ENCODE measurements around the gene UQCC2.

UQCC2 gene

DNA sequence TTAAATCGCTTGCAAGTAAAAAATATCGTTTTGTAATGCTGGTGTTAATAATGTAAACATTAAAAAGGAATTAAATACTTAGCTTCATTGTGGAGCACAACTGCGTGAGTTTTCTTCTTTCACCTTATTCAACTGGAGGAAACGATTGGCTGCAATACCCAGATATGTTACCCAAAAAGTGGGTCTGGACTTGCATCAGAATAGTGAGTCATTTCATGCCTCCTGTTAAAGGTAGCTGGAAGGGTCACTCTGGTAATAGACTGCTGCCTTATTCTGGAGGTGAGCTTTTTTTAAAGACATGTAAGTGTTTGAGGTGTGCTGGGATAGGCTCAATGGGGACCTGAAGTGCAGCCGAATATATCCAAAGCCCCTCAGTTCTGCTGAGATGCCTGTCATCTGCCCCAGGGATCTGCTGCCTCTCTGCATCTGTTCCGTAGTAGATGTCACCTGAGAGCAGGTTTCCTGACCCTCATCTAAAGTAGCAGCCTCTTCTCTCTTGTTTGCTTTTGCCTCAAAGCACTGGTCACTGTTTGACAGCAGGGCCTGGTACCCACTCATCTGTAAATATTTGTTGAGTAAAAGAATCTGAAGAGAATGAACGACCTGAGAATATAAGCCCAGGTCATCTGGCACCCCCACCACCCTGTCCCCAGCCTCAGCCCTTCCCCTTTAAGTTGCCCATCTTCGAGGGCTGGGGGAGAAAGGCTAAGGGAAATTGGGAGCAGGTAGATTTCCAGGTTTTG is 5.6 kb upstream of the UQCC2 start:
- DNase-seq (no peak), ATAC-seq (replicated peaks) (no peak)
- Mint-ChIP-seq H3K36me3 (ENCODE audit: insufficient read depth) (peaks cover 5% of the 10 kb centered on the region), H3K9me3 (no peaks in the 10 kb centered on the region), H3K4me3 (no peak overlapping the region), H3K27ac (no peak overlapping the region), H3K27me3 (peaks cover 15 to 29% of the 10 kb centered on the region in 2 donors), H3K4me1 (ENCODE audit: low read depth in 2 of 2) (peaks cover under 1 to 1% of the 10 kb centered on the region in 2 donors)

DNA sequence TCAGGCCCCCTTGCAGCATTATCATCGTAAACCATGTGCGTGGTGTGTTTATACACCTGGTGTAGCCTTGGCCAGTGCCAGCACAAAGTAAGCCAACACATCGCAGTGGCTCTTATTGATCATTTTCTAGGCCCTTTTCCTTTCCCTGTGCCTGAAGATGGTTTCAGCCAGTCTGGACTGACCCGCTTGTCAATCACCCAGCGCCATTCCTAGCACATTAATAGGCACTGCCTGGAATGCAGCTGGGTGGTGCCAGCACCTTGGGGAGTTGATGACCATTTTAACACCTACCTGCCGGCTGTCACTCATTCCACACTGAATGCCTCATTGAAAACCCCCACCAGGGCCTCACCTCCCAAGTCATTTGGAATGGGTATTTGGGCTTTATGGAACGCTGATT is 4.9 kb upstream of the UQCC2 start:
- peaks cover 9 to 22% of the 10 kb centered on the region in 2 donors for H3K27me3 Mint-ChIP-seq
- peaks cover 7 to 8% of the 10 kb centered on the region in 2 donors for H3K4me1 Mint-ChIP-seq (ENCODE audit: low read depth in 2 of 2)
- H3K27ac Mint-ChIP-seq = no peak overlapping the region
- no peak for ATAC-seq (replicated peaks)
- peaks cover 9% of the 10 kb centered on the region for H3K36me3 Mint-ChIP-seq (ENCODE audit: insufficient read depth)
- H3K9me3 Mint-ChIP-seq = no peaks in the 10 kb centered on the region
- DNase-seq = no peak
- no peak overlapping the region for H3K4me3 Mint-ChIP-seq

DNA sequence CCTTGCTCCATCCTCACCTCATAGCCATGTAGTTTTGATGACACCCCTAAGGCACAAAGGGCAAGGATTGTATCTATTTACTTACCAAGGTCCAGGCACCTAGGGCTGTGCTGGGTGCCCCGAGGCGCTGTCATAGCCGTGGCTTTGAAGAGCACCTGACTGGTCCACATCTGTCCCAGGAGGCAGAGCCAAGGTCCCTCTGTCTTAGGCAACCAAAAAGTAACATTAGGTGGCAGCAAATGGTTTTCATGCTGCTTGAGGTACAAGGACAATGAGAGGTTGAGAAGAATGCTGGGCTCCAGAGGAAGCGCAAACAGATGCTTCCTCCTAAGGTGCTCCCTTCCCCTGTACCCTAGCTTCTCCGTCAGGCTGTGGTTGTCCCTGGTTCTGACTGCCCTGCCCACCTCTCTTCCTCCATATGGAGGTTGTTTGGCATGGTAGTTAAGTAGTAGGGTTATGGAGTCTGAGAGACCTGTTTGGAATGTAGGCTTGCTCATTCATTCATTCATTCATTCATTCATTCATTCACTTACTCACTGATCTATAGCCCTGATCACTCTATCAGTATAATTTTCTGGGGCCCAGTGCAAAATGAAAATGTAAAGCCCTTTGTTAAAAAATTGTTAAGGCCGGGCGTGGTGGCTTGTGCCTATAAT is 3.0 kb upstream of the UQCC2 start:
- peaks cover 18% of the 10 kb centered on the region for H3K36me3 Mint-ChIP-seq (ENCODE audit: insufficient read depth)
- no peak for ATAC-seq (replicated peaks)
- H3K4me3 Mint-ChIP-seq = no peak overlapping the region
- no peaks in the 10 kb centered on the region for H3K9me3 Mint-ChIP-seq
- H3K27ac Mint-ChIP-seq = no peak overlapping the region
- DNase-seq = no peak
- H3K27me3 Mint-ChIP-seq = peaks cover 0 to 7% of the 10 kb centered on the region in 2 donors
- H3K4me1 Mint-ChIP-seq (ENCODE audit: low read depth in 2 of 2) = peaks cover 19 to 22% of the 10 kb centered on the region in 2 donors

DNA sequence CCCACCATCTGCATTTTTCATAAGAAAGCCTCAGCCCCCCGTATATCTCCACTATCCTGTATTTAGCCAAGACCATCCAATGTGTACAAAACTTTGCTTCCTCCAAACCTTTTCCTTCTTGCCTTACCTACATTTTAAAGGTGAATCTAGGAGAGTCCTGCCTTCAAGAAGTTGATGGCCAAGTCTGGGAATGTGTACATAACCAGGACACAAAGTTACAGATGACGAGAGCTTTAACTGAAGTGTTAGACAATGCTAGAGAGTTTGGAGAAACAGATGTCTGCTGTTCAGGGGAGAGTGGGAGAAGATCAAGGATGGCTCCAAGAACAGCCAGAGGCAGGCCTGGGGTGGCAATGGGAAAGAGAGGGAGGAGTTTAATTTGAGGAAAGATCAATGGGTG is 2.3 kb upstream of the UQCC2 start:
- Mint-ChIP-seq H3K4me3 (no peak overlapping the region), H3K4me1 (ENCODE audit: low read depth in 2 of 2) (peaks cover 19 to 27% of the 10 kb centered on the region in 2 donors), H3K27me3 (peaks cover 0 to under 1% of the 10 kb centered on the region in 2 donors), H3K36me3 (ENCODE audit: insufficient read depth) (peaks cover 18% of the 10 kb centered on the region), H3K9me3 (no peaks in the 10 kb centered on the region), H3K27ac (no peak overlapping the region)
- ATAC-seq (replicated peaks) (no peak), DNase-seq (no peak)

DNA sequence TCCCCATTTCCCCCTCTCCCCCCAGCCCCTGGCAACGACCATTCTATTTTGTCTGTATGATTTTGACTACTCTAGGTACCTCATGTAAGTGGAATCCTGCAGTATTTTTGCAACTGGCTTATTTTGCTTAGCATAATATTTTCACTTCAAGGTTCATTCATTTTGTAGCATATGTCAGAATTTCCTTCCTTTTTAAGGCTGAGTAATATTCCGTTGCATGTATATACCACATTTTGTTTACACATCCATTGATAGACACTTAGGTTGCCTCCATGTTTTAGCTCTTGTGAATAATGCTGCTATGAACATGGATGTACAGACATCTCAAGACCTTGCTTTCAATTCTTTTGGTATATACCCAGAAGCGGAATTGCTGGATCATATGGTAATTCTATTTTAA is 1.4 kb upstream of the UQCC2 start:
- H3K9me3 Mint-ChIP-seq = no peaks in the 10 kb centered on the region
- no peaks in the 10 kb centered on the region for H3K27me3 Mint-ChIP-seq
- ATAC-seq (replicated peaks) = no peak
- peaks cover 22 to 29% of the 10 kb centered on the region in 2 donors for H3K4me1 Mint-ChIP-seq (ENCODE audit: low read depth in 2 of 2)
- no peak for DNase-seq
- H3K27ac Mint-ChIP-seq = no peak overlapping the region
- H3K4me3 Mint-ChIP-seq = no peak overlapping the region
- peaks cover 18% of the 10 kb centered on the region for H3K36me3 Mint-ChIP-seq (ENCODE audit: insufficient read depth)

DNA sequence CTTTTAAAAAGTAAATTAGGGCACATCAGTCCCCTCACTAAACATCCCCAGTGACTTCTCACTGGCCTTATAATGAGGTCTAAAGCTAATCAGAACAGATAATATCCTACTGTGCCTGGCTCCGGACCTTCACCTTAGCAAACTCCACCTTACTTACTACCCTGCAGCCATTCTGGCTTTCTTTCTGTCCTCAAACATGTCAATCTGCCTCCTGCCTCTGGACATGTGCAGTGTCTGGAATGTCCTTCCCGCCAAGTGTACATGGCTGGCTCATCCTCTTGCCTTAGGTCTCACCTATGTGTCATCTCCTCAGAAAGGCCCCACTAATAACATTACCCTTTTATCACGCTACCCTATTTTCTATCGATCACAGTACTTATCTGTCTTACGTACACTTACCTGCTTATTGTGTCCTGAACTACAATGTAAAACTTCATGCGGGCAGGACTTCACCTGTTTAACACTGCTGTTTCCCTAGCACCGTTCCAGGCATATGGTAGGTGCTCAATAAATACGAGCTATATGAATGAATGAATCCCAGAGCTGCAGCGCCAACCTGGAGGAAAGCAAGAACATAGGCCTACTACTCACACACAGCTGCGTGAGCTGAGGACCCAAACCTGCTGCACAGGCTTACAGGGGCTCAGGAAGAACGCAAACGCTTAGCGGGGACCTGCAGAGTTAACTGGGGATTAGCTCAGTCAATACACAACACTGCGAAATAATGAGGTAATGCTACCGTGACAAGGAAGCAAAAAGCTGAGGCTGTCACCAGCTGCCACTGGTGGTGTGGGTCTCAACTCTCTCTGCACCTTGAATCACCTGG is 991 bp downstream of the UQCC2 start:
- Mint-ChIP-seq H3K27me3 (no peaks in the 10 kb centered on the region), H3K4me3 (peak overlapping the region; percentile 99 to 100), H3K4me1 (ENCODE audit: low read depth in 2 of 2) (peaks cover 23 to 34% of the 10 kb centered on the region in 2 donors), H3K36me3 (ENCODE audit: insufficient read depth) (peaks cover 18% of the 10 kb centered on the region), H3K27ac (peak overlapping the region; percentile 98 to 99), H3K9me3 (no peaks in the 10 kb centered on the region)
- DNase-seq = no peak
- no peak for ATAC-seq (replicated peaks)

DNA sequence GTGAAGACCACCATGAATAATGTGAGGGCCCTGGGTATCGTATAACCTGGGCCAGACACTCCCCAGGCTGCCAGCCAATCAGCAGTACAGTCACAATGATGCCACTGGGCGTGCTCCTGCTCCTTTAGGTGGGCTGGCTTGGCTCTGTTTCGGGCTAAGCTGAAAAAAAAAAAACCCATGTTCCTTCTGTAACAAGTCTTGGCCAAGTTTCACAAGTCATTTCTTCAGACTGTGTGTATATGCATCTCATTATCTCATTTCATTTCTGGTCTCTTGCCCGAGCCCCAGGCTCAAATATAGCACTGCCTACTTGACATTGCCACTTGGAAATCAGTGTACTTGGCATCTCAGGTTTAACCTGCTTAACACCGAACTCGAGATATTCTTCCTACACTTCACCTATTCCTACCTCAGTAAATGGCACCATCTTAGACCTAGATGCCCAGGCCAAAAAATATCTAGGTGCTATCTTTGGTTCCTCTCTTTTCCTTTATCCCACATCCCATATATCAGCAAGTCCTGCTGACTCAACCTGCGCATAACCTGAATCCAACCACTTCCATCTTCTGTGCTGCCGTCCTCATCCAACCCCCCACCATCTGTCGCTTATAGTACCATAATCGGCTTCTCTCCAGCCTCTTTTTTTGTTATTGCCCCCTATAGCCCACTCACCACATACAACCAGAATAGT is 1.8 kb downstream of the UQCC2 start:
- H3K27ac Mint-ChIP-seq = no peak overlapping the region
- H3K4me3 Mint-ChIP-seq = no peak overlapping the region
- no peaks in the 10 kb centered on the region for H3K27me3 Mint-ChIP-seq
- H3K4me1 Mint-ChIP-seq (ENCODE audit: low read depth in 2 of 2) = peaks cover 23 to 34% of the 10 kb centered on the region in 2 donors
- peaks cover 21% of the 10 kb centered on the region for H3K36me3 Mint-ChIP-seq (ENCODE audit: insufficient read depth)
- no peak for DNase-seq
- H3K9me3 Mint-ChIP-seq = no peaks in the 10 kb centered on the region
- no peak for ATAC-seq (replicated peaks)

DNA sequence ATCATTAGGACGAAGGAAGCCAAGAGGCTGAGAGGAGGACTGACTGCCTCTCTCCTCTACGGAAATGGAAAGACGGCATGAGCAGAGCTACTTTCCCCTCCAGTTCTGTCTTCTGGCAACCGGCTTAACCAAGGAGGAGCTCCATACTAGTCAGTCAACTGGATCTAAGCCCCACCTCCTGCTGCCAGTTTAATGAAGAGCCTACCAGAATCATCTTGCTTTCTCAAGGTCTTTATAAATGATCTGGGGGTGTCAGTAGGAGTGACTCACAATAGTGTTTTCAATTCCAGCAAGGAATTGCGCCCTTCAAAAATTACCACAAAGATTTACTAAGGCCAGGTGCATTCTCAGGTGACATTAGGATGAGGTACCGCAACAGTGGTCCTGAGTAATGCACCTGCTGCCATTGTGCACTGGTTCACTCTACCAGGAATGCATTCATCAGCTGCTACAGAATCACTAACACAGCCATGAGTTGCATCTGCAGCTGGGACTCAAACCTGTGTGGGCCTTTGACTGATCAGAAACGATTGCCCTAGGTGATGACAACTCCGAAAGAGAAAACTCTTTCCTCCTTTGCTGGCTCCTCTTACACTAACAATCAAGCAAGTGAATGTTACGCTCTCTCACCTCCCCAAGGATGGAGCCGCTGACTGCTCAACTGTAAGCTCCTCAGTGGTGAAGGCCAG is 2.8 kb downstream of the UQCC2 start:
- Mint-ChIP-seq H3K4me1 (ENCODE audit: low read depth in 2 of 2) (peaks cover 23 to 34% of the 10 kb centered on the region in 2 donors), H3K27me3 (no peaks in the 10 kb centered on the region), H3K36me3 (ENCODE audit: insufficient read depth) (peaks cover 19% of the 10 kb centered on the region), H3K27ac (no peak overlapping the region), H3K4me3 (no peak overlapping the region), H3K9me3 (no peaks in the 10 kb centered on the region)
- ATAC-seq (replicated peaks) (no peak), DNase-seq (no peak)

DNA sequence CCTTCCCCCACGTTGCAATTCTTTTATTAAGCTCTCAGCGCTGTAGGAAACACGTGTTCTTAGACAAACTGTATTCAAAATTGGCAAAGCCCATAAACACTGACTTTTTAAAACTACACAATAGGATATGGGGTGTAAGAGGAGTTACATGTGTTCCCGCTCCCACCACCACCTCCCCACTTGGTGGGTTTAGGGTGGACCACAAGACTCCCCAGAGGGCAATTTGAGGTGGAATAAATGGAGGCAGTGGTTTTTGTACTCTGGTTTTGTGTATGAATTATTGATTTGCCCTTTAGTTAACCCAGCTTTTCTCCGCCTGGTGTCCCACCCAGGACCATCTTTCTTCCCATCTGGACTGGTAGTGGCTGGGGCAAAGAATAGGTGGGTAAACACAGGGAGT is 3.7 kb downstream of the UQCC2 start:
- no peaks in the 10 kb centered on the region for H3K9me3 Mint-ChIP-seq
- H3K4me3 Mint-ChIP-seq = no peak overlapping the region
- peaks cover 23 to 34% of the 10 kb centered on the region in 2 donors for H3K4me1 Mint-ChIP-seq (ENCODE audit: low read depth in 2 of 2)
- H3K36me3 Mint-ChIP-seq (ENCODE audit: insufficient read depth) = peaks cover 19% of the 10 kb centered on the region
- ATAC-seq (replicated peaks) (no peak), DNase-seq (no peak)
- H3K27me3 Mint-ChIP-seq = no peaks in the 10 kb centered on the region
- peak overlapping the region in 1 of 2 donors; percentile 46 for H3K27ac Mint-ChIP-seq

DNA sequence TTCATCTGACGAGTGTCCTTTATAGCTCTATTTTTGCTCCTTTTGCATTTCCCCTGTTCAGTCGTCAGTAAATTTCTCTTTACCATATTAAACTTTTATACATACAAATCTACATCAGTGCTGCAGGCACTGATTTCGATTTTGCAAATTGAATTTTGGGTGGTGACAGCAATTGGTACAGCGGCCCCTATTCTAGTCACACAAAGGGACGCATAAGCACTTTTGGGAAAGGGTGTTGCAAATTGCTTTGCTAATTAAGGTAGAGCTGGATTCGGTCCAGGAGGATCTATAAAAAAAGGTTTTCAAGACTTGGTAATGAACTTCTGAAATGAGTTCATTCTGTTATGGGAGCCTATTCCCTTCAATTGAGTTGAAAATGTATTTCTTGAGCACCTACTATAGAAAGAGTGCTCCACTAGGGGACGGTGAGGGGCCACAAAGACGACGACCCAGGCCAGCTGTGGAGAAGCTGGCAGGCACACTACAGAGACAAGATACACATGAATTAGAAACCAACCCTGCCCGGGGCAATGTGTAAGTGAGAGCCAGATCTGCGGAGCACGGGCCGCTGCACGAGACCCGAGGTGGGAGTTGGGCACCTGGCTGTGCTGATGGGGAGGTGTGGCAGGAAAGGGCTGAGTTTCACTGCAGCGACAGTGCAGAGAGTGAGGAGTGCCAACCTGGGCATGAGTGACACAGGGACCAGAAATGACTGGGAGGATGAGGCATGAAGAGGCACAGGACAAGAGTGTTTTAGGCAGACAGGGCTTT is 5.4 kb downstream of the UQCC2 start:
- no peaks in the 10 kb centered on the region for H3K9me3 Mint-ChIP-seq
- no peak overlapping the region for H3K4me3 Mint-ChIP-seq
- H3K36me3 Mint-ChIP-seq (ENCODE audit: insufficient read depth) = peaks cover 13% of the 10 kb centered on the region
- H3K4me1 Mint-ChIP-seq (ENCODE audit: low read depth in 2 of 2) = peaks cover 18 to 25% of the 10 kb centered on the region in 2 donors
- ATAC-seq (replicated peaks) (no peak), DNase-seq (no peak)
- H3K27ac Mint-ChIP-seq = no peak overlapping the region
- no peaks in the 10 kb centered on the region for H3K27me3 Mint-ChIP-seq

DNA sequence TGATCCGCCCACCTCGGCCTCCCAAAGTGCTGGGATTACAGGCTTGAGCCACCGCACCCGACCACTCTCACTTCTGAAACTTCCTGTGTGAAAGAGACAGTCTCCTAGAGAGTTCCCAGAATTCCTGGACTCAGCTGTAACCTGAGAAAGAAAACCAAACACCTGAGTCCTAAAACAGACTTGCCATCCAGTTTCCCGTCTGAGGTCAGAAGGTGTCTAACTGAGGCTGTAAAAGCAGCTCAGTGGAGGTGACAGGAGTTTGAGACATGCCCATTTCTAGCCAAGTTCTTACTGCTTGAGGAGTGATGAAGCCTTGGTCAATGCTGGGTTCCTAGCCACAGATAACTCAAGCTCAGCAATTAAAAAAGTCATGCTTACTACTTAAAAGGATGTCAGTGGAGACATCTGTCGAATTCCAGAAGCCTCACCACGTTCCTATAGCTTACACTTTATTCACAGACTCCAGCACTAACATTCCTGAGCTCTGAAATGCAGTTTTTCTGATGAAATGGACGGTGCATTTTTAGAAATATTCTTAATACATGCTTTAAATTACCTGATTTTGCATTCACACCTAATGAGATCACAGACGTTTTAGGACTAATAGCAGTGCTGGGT is 6.1 kb downstream of the UQCC2 start:
- DNase-seq (no peak), ATAC-seq (replicated peaks) (no peak)
- Mint-ChIP-seq H3K27ac (no peak overlapping the region), H3K4me1 (ENCODE audit: low read depth in 2 of 2) (peaks cover 15 to 19% of the 10 kb centered on the region in 2 donors), H3K4me3 (no peak overlapping the region), H3K36me3 (ENCODE audit: insufficient read depth) (peaks cover 5% of the 10 kb centered on the region), H3K27me3 (no peaks in the 10 kb centered on the region), H3K9me3 (no peaks in the 10 kb centered on the region)
